H1 (cell line): ENCODE measurements around the gene LONRF2. TPM values are rescaled to one million over a fixed set of nuclear protein-coding genes. Genes with fewer than 3 reads are reported as not detected.

Source experiments
- CTCF ChIA-PET: fragments of 300-600 bp; sonication (Branson Sonifier 250); formaldehyde crosslinking; loops from one replicate; lab custom pipeline; 2021; ENCODE audit not compliant: partially characterized antibody; lab: Charles Lee
- POLR2A ChIA-PET: fragments of 300-600 bp; sonication (Branson Sonifier 250); formaldehyde crosslinking; loops from one replicate; lab custom pipeline; 2021; ENCODE audit warnings: inconsistent platforms; ENCODE audit not compliant: partially characterized antibody; lab: Charles Lee
- DNase-seq, 2 experiments: peaks; one replicate each; pipeline versions ENCODE4 v3.0.0 to v3.0.0-alpha.2; 2010 to 2022; ENCODE audit warnings: low spot score in 2 of 2, low read depth in 1 of 2, mixed read lengths in 1 of 2
- FAIRE-seq: peaks from 2 replicates; lab custom pipeline; 2011; peaks lifted over from hg19 to GRCh38; lab: Jason Lieb, UNC
- H2AFZ ChIP-seq: 2 replicates; pipeline ENCODE4 v1.8.1; 2012; ENCODE audit warnings: low read length, inconsistent platforms
- H2AK5ac ChIP-seq: 2 replicates; pipeline ENCODE4 v1.6.1; 2013; ENCODE audit warnings: low read depth, low read length
- H2BK120ac ChIP-seq: replicated peaks from 2 replicates; pipeline ENCODE3; 2013; ENCODE audit warnings: low read depth, low read length, inconsistent platforms
- H2BK12ac ChIP-seq: 2 replicates; pipeline ENCODE4 v1.6.1; 2013; ENCODE audit warnings: low read depth, low read length
- H2BK15ac ChIP-seq: 2 replicates; pipeline ENCODE4 v1.6.1; 2013; ENCODE audit warnings: low read length
- H2BK20ac ChIP-seq: 2 replicates; pipeline ENCODE4 v1.6.1; 2013; ENCODE audit warnings: low read length
- H2BK5ac ChIP-seq: 2 replicates; pipeline ENCODE4 v1.6.1; 2013; ENCODE audit warnings: low read depth, low read length
- H3K14ac ChIP-seq: 2 replicates; pipeline ENCODE4 v1.6.1; 2013; ENCODE audit warnings: inconsistent platforms; ENCODE audit not compliant: insufficient read length
- H3K18ac ChIP-seq: 2 replicates; pipeline ENCODE4 v1.6.1; 2013; ENCODE audit warnings: low read length; ENCODE audit errors: extremely low read depth
- H3K23ac ChIP-seq: 2 replicates; pipeline ENCODE4 v1.6.1; 2013; ENCODE audit warnings: inconsistent platforms; ENCODE audit not compliant: insufficient read length
- H3K23me2 ChIP-seq: 2 replicates; pipeline ENCODE4 v1.6.1; 2013; ENCODE audit warnings: low read depth, low read length
- H3K27ac ChIP-seq: 2 replicates; pipeline ENCODE4 v1.6.1; 2011; ENCODE audit warnings: low read depth, low read length, inconsistent platforms
- H3K27me3 ChIP-seq, 4 experiments: replicated peaks in 1 of 4; 1 replicate in 1 of 4; 2 replicates in 3 of 4; pipeline versions ENCODE4 v1.6.1 to v1.8.1; 2011 to 2013; ENCODE audit warnings: low read length in 3 of 4, mild to moderate bottlenecking in 3 of 4, inconsistent platforms in 2 of 4, mixed read lengths in 2 of 4, moderate library complexity in 1 of 4; ENCODE audit not compliant: control insufficient read depth in 3 of 4, insufficient read depth in 3 of 4; ENCODE audit errors: extremely low read depth in 1 of 4
- H3K36me3 ChIP-seq, 4 experiments: 2 replicates each; pipeline versions ENCODE4 v1.6.1 to v1.8.1; 2011 to 2013; ENCODE audit warnings: mild to moderate bottlenecking in 4 of 4, low read length in 3 of 4, moderate library complexity in 2 of 4, control low read depth in 1 of 4, inconsistent platforms in 1 of 4; ENCODE audit not compliant: insufficient read depth in 4 of 4, control insufficient read depth in 2 of 4
- H3K4ac ChIP-seq: replicated peaks from 2 replicates; pipeline ENCODE3; 2013; ENCODE audit warnings: low read length, low read depth, mixed read lengths, inconsistent platforms; ENCODE audit not compliant: insufficient read length
- H3K4me1 ChIP-seq, 4 experiments: replicated peaks in 1 of 4; 1 replicate in 1 of 4; 2 replicates in 3 of 4; pipeline versions ENCODE4 v1.6.1 to v1.8.1; 2011 to 2013; ENCODE audit warnings: low read length in 3 of 4, inconsistent platforms in 2 of 4, mixed read lengths in 1 of 4; ENCODE audit not compliant: insufficient read depth in 4 of 4, control insufficient read depth in 3 of 4
- H3K4me2 ChIP-seq, 2 experiments: 2 replicates each; pipeline versions ENCODE4 v1.6.1 to v1.8.1; 2011 to 2013; ENCODE audit warnings: low read depth in 2 of 2, low read length in 2 of 2, control low read depth in 1 of 2, inconsistent platforms in 1 of 2, mild to moderate bottlenecking in 1 of 2; ENCODE audit not compliant: insufficient read depth in 1 of 2
- H3K4me3 ChIP-seq, 4 experiments: fragments of 200-600, 300-600 bp in 1 of 4; sonication (generic), shearing (Covaris generic), sonication (Bioruptor Twin) in 1 of 4; 2 replicates each; pipeline versions ENCODE4 v1.5.1 to v1.8.1; 2011 to 2016; ENCODE audit warnings: low read length in 4 of 4, low read depth in 3 of 4, control low read depth in 2 of 4, inconsistent platforms in 2 of 4, mild to moderate bottlenecking in 2 of 4, mixed read lengths in 1 of 4, moderate library complexity in 1 of 4; ENCODE audit not compliant: insufficient read depth in 2 of 4; ENCODE audit errors: extremely low read depth in 1 of 4
- H3K56ac ChIP-seq: replicated peaks from 2 replicates; pipeline ENCODE3; 2013; ENCODE audit warnings: low read depth, mild to moderate bottlenecking, mixed read lengths, low read length, inconsistent platforms; ENCODE audit not compliant: insufficient read length
- H3K79me1 ChIP-seq: 2 replicates; pipeline ENCODE4 v1.6.1; 2013; ENCODE audit warnings: low read depth, low read length, control low read depth
- H3K79me2 ChIP-seq, 2 experiments: 2 replicates each; pipeline versions ENCODE4 v1.6.1 to v1.8.1; 2012 to 2013; ENCODE audit warnings: low read length in 2 of 2, mild to moderate bottlenecking in 2 of 2, inconsistent platforms in 1 of 2; ENCODE audit not compliant: insufficient read depth in 2 of 2, control insufficient read depth in 1 of 2
- H3K9ac ChIP-seq, 4 experiments: replicated peaks in 1 of 4; 1 replicate in 1 of 4; 2 replicates in 3 of 4; pipeline versions ENCODE4 v1.6.1 to v1.8.1; 2011 to 2013; ENCODE audit warnings: low read depth in 3 of 4, low read length in 3 of 4, control low read depth in 2 of 4, mild to moderate bottlenecking in 2 of 4, moderate library complexity in 2 of 4, inconsistent platforms in 1 of 4; ENCODE audit errors: extremely low read depth in 1 of 4
- H3K9me3 ChIP-seq, 2 experiments: 2 replicates each; pipeline versions ENCODE4 v1.6.1 to v1.8.1; 2012 to 2013; ENCODE audit warnings: mild to moderate bottlenecking in 2 of 2, moderate library complexity in 2 of 2, control low read depth in 1 of 2, inconsistent platforms in 1 of 2, low read depth in 1 of 2, low read length in 1 of 2, mixed read lengths in 1 of 2; ENCODE audit not compliant: insufficient read depth in 2 of 2
- H4K20me1 ChIP-seq, 2 experiments: replicated peaks in 1 of 2; 2 replicates each; pipeline versions ENCODE3 to v1.8.1; 2011 to 2013; ENCODE audit warnings: inconsistent platforms in 2 of 2, low read length in 2 of 2, mild to moderate bottlenecking in 1 of 2; ENCODE audit not compliant: insufficient read depth in 2 of 2, control insufficient read depth in 1 of 2
- H4K5ac ChIP-seq: 2 replicates; pipeline ENCODE4 v1.6.1; 2013; ENCODE audit warnings: low read length, low read depth, mixed read lengths, inconsistent platforms; ENCODE audit not compliant: insufficient read length
- H4K8ac ChIP-seq: 2 replicates; pipeline ENCODE4 v1.8.0; 2013; ENCODE audit warnings: mild to moderate bottlenecking, moderate library complexity, low read length, inconsistent platforms; ENCODE audit not compliant: insufficient read depth; ENCODE audit errors: extremely low read depth
- H4K91ac ChIP-seq: replicated peaks from 2 replicates; pipeline ENCODE3; 2013; ENCODE audit warnings: low read length, mixed read lengths, inconsistent platforms; ENCODE audit not compliant: insufficient read length
- CBX8 ChIP-seq: fragments of 300-800, 300-1000 bp; sonication (generic); IDR thresholded peaks from 2 replicates; pipeline ENCODE4 v1.7.1; 2016; ENCODE audit warnings: low read depth, low read length, borderline replicate concordance
- CREB1 ChIP-seq: IDR thresholded peaks from 2 replicates; pipeline ENCODE4 v1.6.1; 2012; ENCODE audit warnings: inconsistent platforms
- GABPA ChIP-seq: IDR thresholded peaks from 2 replicates; pipeline ENCODE4 v1.6.1; 2011; ENCODE audit warnings: mild to moderate bottlenecking, low read length, moderate library complexity, borderline replicate concordance; ENCODE audit not compliant: insufficient read depth
- JUN ChIP-seq: IDR thresholded peaks from 2 replicates; pipeline ENCODE4 v1.6.1; 2011; ENCODE audit warnings: low read depth, mild to moderate bottlenecking, improper control_type of control experiment, low read length
- KDM5A ChIP-seq: fragments of 200-600 bp; IDR thresholded peaks from 2 replicates; pipeline ENCODE4 v1.7.1; 2012; ENCODE audit warnings: mild to moderate bottlenecking, low read length, inconsistent platforms, mixed read lengths
- MAX ChIP-seq: IDR thresholded peaks from 2 replicates; pipeline ENCODE4 v1.6.1; 2012; ENCODE audit warnings: inconsistent platforms
- POU5F1 ChIP-seq: IDR thresholded peaks from 2 replicates; pipeline ENCODE4 v1.6.1; 2011; ENCODE audit warnings: low read depth, mild to moderate bottlenecking, low read length, moderate library complexity
- RAD21 ChIP-seq, 2 experiments: IDR thresholded peaks in 1 of 2; conservative IDR thresholded peaks in 1 of 2; 2 replicates each; pipeline ENCODE4 v1.6.1; 2011; ENCODE audit warnings: low read depth in 2 of 2, low read length in 2 of 2, improper control_type of control experiment in 1 of 2, inconsistent platforms in 1 of 2, mild to moderate bottlenecking in 1 of 2, moderate library complexity in 1 of 2
- RNF2 ChIP-seq: fragments of 200-900, 300-1000 bp; sonication (generic); IDR thresholded peaks from 2 replicates; pipeline ENCODE4 v1.7.1; 2016; ENCODE audit warnings: borderline replicate concordance, low read depth, mild to moderate bottlenecking, antibody characterized with exemption, low read length; ENCODE audit not compliant: poor library complexity, severe bottlenecking; ENCODE audit errors: missing control alignments
- SP4 ChIP-seq: IDR thresholded peaks from 2 replicates; pipeline ENCODE4 v1.6.1; 2012; ENCODE audit warnings: low read length, inconsistent platforms
- TAF7 ChIP-seq: optimal IDR thresholded peaks from 2 replicates; pipeline ENCODE3; 2011; ENCODE audit warnings: low read depth, mild to moderate bottlenecking, inconsistent platforms, low read length, moderate library complexity, borderline replicate concordance
- TEAD4 ChIP-seq: IDR thresholded peaks from 2 replicates; pipeline ENCODE4 v1.6.1; 2012; ENCODE audit warnings: low read depth, low read length, inconsistent platforms, mixed read lengths
- YY1 ChIP-seq: IDR thresholded peaks from 2 replicates; pipeline ENCODE4 v1.6.1; 2011; ENCODE audit warnings: low read depth, mild to moderate bottlenecking, low read length
- ZNF274 ChIP-seq: IDR thresholded peaks from 2 replicates; pipeline ENCODE4 v1.7.0; 2012; ENCODE audit warnings: low read length, borderline replicate concordance; ENCODE audit errors: extremely low read depth
- WGBS, 2 experiments: shearing (Covaris generic) in 1 of 2; methylation state at CpG; one replicate each; pipeline versions ENCODE4 v1.1.6 to v1.1.7; 2013 to 2015; ENCODE audit warnings: low lambda C conversion rate in 2 of 2, mixed read lengths in 2 of 2, inconsistent platforms in 1 of 2, low coverage in 1 of 2, missing lambda C conversion rate in 1 of 2; ENCODE audit not compliant: insufficient replicate concordance in 2 of 2, insufficient coverage in 1 of 2, insufficient read length in 1 of 2; ENCODE audit errors: extremely low coverage in 1 of 2, missing lambda C conversion rate in 1 of 2; 5-methylcytosine and 5-hydroxymethylcytosine counted together
- polyA plus RNA-seq, 7 experiments: library from polyadenylated mRNA; depleted of rRNA in 3 of 7; stranded (reverse) in 5 of 7; unstranded in 2 of 7; fragments of >200 nt in 5 of 7; fragments of 200-250 nt in 2 of 7; gene quantifications; 1 replicate in 5 of 7; 2 replicates in 1 of 7; 4 replicates in 1 of 7; pipeline versions ENCODE4 v1.2.1 to v1.2.3, GENCODE V29; 2011 to 2013; ENCODE audit warnings: missing spikeins in 2 of 7, mixed read lengths in 2 of 7
- total RNA-seq: library from RNA; stranded (reverse); fragmentation: NEBNext Ultra II Directional; extraction: Animal tissue kit (Norgen Biotek cat#: 25700); gene quantifications from 2 replicates; pipeline ENCODE4 v1.2.1, GENCODE V29; 2021

Gene LONRF2
- total and polyA plus RNA-seq, 2 of the 8 experiments (the other 6 are each of a cell fraction or from before 2014, with no cell fraction given): 0.24 to 0.74 TPM

- DNase-seq (no peak), FAIRE-seq (no peak)
- no peak overlapping the region for H4K8ac ChIP-seq
- H2BK5ac ChIP-seq: no peak overlapping the region
- no peak overlapping the region for H3K4ac ChIP-seq
- no peak overlapping the region for H3K4me3 ChIP-seq
- H4K5ac ChIP-seq: no peak overlapping the region
- ChIA-PET CTCF (no interaction called here), POLR2A (no interaction called here)
- no peaks in the 10 kb centered on the region for H3K79me2 ChIP-seq
- H4K20me1 ChIP-seq: no peaks in the 10 kb centered on the region
- H2BK120ac ChIP-seq: no peak overlapping the region
- H3K9me3 ChIP-seq: no peaks in the 10 kb centered on the region
- H3K23me2 ChIP-seq: no peaks in the 10 kb centered on the region
- 95% methylated on average over 2 of the region's 2 CpGs; no CpG with 5 or more reads in 1 of the 2 experiments for WGBS, 2 experiments
- H2AK5ac ChIP-seq: no peak overlapping the region
- no peaks in the 10 kb centered on the region for H3K79me1 ChIP-seq
- peaks cover 0 to 5% (median 2%) of the 10 kb centered on the region in 4 experiments; a peak in 4 of 7 replicates for H3K4me1 ChIP-seq
- H3K27me3 ChIP-seq: no peaks in the 10 kb centered on the region
- no peak overlapping the region for H2BK20ac ChIP-seq
- no peak overlapping the region for H3K23ac ChIP-seq
- H3K4me2 ChIP-seq: no peak overlapping the region
- no peak overlapping the region for H3K9ac ChIP-seq
- H2BK15ac ChIP-seq: no peak overlapping the region
- H2BK12ac ChIP-seq: no peak overlapping the region
- H3K14ac ChIP-seq: no peak overlapping the region
- no peak overlapping the region for H4K91ac ChIP-seq
- no peak overlapping the region for H3K27ac ChIP-seq
- H3K18ac ChIP-seq: no peak overlapping the region
- no peak overlapping the region for H2AFZ ChIP-seq
- no peak overlapping the region for H3K56ac ChIP-seq
- no peaks in the 10 kb centered on the region for H3K36me3 ChIP-seq
- TF ChIP-seq KDM5A (no peak), ZNF274 (no peak), POU5F1 (no peak), YY1 (no peak), TAF7 (no peak), CREB1 (no peak), TEAD4 (no peak), SP4 (no peak), GABPA (no peak), CBX8 (no peak), MAX (no peak), JUN (no peak), RAD21 (IDR thresholded peaks at IDR 0.05 in 1 of 2, conservative IDR thresholded peaks at IDR 0.05 in 1 of 2; ENCODE audit: low read depth in 2 of 2, low read length in 2 of 2) (no peak), RNF2 (no peak)
Measured at GRCh38 chr2:100233061-100233460, 89.2 kb downstream of the LONRF2 start.
